IPS-18a (cell line): ENCODE measurements around the gene SNX13.

ENCODE experiments used
- H3K27ac ChIP-seq: one replicate; pipeline ENCODE4 v1.5.1; 2013; ENCODE audit warnings: low read length
- H3K27me3 ChIP-seq: one replicate; pipeline ENCODE4 v1.6.1; 2013; ENCODE audit warnings: mild to moderate bottlenecking, low read length; ENCODE audit not compliant: control insufficient read depth, insufficient read depth
- H3K36me3 ChIP-seq: one replicate; pipeline ENCODE4 v1.6.1; 2013; ENCODE audit warnings: low read depth, low read length; ENCODE audit not compliant: control insufficient read depth
- H3K4me1 ChIP-seq: one replicate; pipeline ENCODE4 v1.6.1; 2013; ENCODE audit warnings: low read depth, low read length; ENCODE audit not compliant: control insufficient read depth
- H3K4me3 ChIP-seq: one replicate; pipeline ENCODE4 v1.5.1; 2013; ENCODE audit warnings: low read length
- H3K9ac ChIP-seq: one replicate; pipeline ENCODE4 v1.6.1; 2013; ENCODE audit warnings: mild to moderate bottlenecking, low read length, moderate library complexity
- H3K9me3 ChIP-seq: one replicate; pipeline ENCODE4 v1.6.1; 2013; ENCODE audit warnings: low read depth, low read length; ENCODE audit not compliant: control insufficient read depth

Gene SNX13

DNA sequence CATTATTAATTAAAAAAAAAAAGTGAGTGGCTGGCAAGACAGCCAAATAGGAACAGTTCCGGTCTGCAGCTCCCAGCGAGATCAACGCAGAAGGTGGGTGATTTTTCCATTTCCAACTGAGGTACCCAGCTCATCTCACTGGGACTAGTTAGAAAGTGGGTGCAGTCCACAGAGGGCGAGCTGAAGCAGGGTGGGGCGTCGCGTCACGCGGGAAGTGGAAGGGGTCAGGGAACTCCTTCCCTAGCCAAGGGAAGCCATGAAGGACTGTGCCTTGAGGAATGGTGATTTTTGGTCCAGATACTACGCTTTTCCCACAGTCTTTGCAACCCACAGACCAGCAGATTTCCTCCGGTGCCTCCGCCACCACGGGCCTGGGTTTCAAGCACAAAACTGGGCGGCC is 133.7 kb downstream of the SNX13 start:
- Histone ChIP-seq H3K27me3 (no peaks in the 10 kb centered on the region), H3K36me3 (no peaks in the 10 kb centered on the region), H3K9me3 (no peaks in the 10 kb centered on the region), H3K9ac (no peak overlapping the region), H3K4me1 (peaks cover 14% of the 10 kb centered on the region), H3K27ac (no peak overlapping the region), H3K4me3 (no peak overlapping the region)

- no peak overlapping the region for H3K9ac ChIP-seq
Measured at GRCh38 chr7:17802056-17802455, 138.2 kb downstream of the SNX13 start.

DNA sequence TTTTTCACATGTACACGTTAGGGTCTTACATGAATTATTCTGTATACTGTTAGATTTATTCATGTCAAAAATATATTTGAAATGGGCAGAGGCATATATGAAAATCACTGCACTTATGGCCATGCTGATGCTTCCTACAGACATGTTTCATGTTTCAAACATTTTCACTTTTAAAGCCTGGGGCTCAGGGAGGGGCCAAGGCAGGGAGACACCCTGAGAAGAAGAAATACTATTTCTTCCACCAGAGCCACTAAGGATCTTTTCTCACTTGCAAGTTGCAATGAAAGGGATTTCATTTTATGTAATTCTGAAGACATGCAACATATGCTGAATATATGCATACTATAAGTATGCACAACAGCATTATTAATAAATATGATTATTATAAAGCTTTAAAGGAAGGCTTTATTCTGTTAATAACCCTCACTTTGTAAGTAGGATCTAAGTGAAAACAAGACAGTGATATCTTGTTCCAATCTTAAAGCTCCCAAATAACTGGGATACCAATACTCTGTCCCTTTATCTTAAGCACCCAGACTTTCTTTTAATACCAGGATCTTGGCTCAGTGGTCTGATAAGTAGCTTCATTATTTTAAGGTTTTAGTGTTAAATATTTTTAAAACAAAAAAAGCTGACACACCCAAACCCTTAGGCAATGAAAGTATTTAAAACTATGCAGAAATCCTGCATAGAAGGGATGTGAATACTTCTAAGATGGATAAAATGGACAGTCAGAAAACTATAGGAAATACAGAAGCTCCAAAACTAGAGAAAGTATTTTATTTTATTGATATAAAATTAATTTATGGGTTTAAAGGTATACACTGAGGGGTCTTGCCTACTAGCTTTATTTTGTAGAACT is 148.0 kb downstream of the SNX13 start:
- H3K4me3 ChIP-seq = no peak overlapping the region

More at GRCh38 chr7:17802056-17802455, 138.2 kb downstream of the SNX13 start:
- Histone ChIP-seq H3K4me1 (peaks cover 5% of the 10 kb centered on the region), H3K27me3 (no peaks in the 10 kb centered on the region), H3K36me3 (peaks cover 16% of the 10 kb centered on the region), H3K27ac (no peak overlapping the region), H3K9me3 (no peaks in the 10 kb centered on the region), H3K4me3 (no peak overlapping the region)

GRCh38 chr7:17787257-17787656 is 153.0 kb downstream of the SNX13 start:
- Histone ChIP-seq H3K9ac (no peak overlapping the region), H3K4me1 (no peaks in the 10 kb centered on the region), H3K4me3 (no peak overlapping the region), H3K27ac (no peak overlapping the region), H3K9me3 (no peaks in the 10 kb centered on the region), H3K27me3 (no peaks in the 10 kb centered on the region), H3K36me3 (no peaks in the 10 kb centered on the region)

More for the DNA sequence above, 148.0 kb downstream of the SNX13 start:
- Histone ChIP-seq H3K9ac (no peak overlapping the region), H3K4me1 (no peaks in the 10 kb centered on the region), H3K36me3 (no peaks in the 10 kb centered on the region), H3K27ac (no peak overlapping the region), H3K9me3 (no peaks in the 10 kb centered on the region), H3K27me3 (no peaks in the 10 kb centered on the region)

GRCh38 chr7:17786314-17786852 is 153.9 kb downstream of the SNX13 start:
- Histone ChIP-seq H3K9ac (no peak overlapping the region), H3K4me3 (no peak overlapping the region), H3K36me3 (no peaks in the 10 kb centered on the region), H3K27me3 (no peaks in the 10 kb centered on the region), H3K9me3 (no peaks in the 10 kb centered on the region), H3K4me1 (no peaks in the 10 kb centered on the region), H3K27ac (no peak overlapping the region)

DNA sequence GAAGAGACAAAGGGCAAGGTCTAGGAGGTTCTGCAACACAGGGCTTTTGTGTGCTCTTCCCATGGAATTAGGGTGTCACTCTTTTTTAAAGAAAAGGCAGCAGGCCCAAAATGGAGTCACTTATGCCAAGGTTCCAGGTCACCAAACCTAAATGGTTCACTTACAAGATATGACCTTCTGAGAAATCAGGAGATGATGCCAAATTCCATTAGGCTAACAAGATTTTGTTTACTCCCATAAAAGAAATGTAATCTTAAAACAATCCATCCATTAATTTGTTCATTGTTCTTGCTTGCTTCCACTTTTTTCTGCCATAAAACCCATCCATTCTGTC is 158.1 kb downstream of the SNX13 start:
- H3K4me3 ChIP-seq = no peak overlapping the region
- no peak overlapping the region for H3K27ac ChIP-seq
- no peaks in the 10 kb centered on the region for H3K9me3 ChIP-seq
- H3K36me3 ChIP-seq = no peaks in the 10 kb centered on the region
- H3K4me1 ChIP-seq = no peaks in the 10 kb centered on the region
- no peak overlapping the region for H3K9ac ChIP-seq
- H3K27me3 ChIP-seq = no peaks in the 10 kb centered on the region

DNA sequence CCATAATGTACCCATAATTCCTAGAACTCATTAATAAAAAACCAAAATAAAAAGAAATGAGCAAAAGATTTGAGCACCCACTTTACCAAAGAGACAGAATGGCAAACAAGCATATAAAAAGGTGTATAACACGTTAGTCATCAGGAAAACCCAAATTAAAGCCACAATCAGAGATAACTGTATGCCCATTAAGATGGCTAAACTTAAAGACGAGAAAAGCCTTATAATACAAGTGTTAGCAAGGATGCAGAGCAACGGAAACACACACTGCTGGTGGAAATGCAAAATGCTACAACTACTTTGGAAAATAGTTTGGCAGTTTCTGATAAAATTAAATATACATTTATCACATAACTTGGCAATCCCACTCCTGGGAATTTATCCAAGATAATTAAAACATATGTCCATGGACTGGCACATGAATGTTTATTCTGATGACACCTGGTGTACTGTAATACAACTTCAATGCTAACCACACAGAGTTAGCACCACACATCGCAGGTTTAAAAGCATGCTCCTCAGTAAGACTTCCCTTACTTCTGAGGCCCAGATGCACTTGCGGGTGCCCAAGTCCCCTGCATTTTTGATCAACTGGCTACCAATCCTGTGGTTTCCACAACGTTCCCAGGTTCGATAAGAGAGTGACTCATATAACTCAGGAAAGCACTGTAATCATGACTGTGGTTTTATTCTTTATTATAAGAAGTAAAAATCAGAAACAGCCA is 158.6 kb downstream of the SNX13 start:
- H3K4me1 ChIP-seq = no peaks in the 10 kb centered on the region
- no peak overlapping the region for H3K4me3 ChIP-seq
- no peaks in the 10 kb centered on the region for H3K36me3 ChIP-seq
- H3K27me3 ChIP-seq = no peaks in the 10 kb centered on the region
- no peaks in the 10 kb centered on the region for H3K9me3 ChIP-seq
- no peak overlapping the region for H3K9ac ChIP-seq
- no peak overlapping the region for H3K27ac ChIP-seq

GRCh38 chr7:17779381-17779780 is 160.9 kb downstream of the SNX13 start:
- Histone ChIP-seq H3K27me3 (no peaks in the 10 kb centered on the region), H3K9me3 (no peaks in the 10 kb centered on the region), H3K4me1 (no peaks in the 10 kb centered on the region), H3K4me3 (no peak overlapping the region), H3K27ac (no peak overlapping the region), H3K9ac (no peak overlapping the region), H3K36me3 (no peaks in the 10 kb centered on the region)

- H3K4me3 ChIP-seq = no peak overlapping the region
- no peaks in the 10 kb centered on the region for H3K27me3 ChIP-seq
- peaks cover 10% of the 10 kb centered on the region for H3K4me1 ChIP-seq
- no peak overlapping the region for H3K9ac ChIP-seq
- no peak overlapping the region for H3K27ac ChIP-seq
- H3K9me3 ChIP-seq = no peaks in the 10 kb centered on the region
- H3K36me3 ChIP-seq = no peaks in the 10 kb centered on the region
Measured at GRCh38 chr7:17774716-17775288, 165.5 kb downstream of the SNX13 start.

DNA sequence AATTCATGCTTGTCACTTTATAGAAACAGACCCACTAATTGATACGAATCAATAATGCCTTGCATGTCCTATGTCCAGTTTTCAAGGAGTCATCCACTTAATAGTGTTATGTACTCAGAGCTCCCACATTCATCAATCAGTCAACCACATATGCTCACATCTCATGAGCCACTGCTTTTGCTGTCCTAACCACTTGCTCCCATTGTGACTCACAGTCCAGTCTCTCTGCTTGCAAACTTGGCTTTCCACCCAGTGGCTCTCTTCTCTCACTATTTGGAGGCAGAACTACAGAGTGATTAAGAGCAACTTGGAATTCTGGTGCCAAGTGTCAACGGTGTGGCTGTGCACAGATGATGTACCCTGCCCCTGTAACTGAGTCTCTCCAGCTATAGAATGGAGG is 166.0 kb downstream of the SNX13 start:
- H3K27me3 ChIP-seq = no peaks in the 10 kb centered on the region
- H3K9me3 ChIP-seq = no peaks in the 10 kb centered on the region
- H3K9ac ChIP-seq = no peak overlapping the region
- peaks cover 10% of the 10 kb centered on the region for H3K4me1 ChIP-seq
- H3K4me3 ChIP-seq = no peak overlapping the region
- no peak overlapping the region for H3K27ac ChIP-seq
- no peaks in the 10 kb centered on the region for H3K36me3 ChIP-seq

DNA sequence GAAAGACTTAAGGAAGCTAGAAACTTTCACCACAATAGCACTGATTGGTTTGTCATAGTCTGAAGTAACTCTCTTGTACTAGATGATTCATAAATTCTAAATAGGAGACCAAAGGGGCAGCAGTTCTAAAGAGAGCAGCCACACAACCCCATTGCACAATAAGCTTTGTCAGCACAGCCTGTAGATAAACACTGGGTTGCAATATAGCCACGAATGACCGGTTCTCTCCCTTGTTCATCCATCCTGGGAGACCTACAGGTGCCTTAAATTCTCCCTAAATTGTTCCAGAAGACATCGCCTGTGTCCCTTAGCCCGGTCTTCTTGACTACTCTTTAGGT is 167.0 kb downstream of the SNX13 start:
- H3K27me3 ChIP-seq = no peaks in the 10 kb centered on the region
- no peaks in the 10 kb centered on the region for H3K36me3 ChIP-seq
- no peak overlapping the region for H3K9ac ChIP-seq
- no peak overlapping the region for H3K27ac ChIP-seq
- H3K4me3 ChIP-seq = no peak overlapping the region
- peaks cover 10% of the 10 kb centered on the region for H3K4me1 ChIP-seq
- no peaks in the 10 kb centered on the region for H3K9me3 ChIP-seq
